Esophagus muscularis mucosa (tissue), 4 donors: ENCODE results near the gene POU2F2. TPM values are rescaled to one million over a fixed set of nuclear protein-coding genes. Genes with fewer than 3 reads are reported as not detected.

Experiments
- DNase-seq: peaks from one replicate; pipeline ENCODE4 v3.0.0-alpha.2; 2017; ENCODE audit errors: extremely low spot score
- H3K27ac ChIP-seq, 4 donors: fragments of 200-600 bp; sonication (generic); replicated peaks in 1 of 4; 1 replicate in 3 of 4; 2 replicates in 1 of 4; pipeline ENCODE4 v1.5.1; 2016 to 2019; ENCODE audit warnings: mild to moderate bottlenecking in 1 of 4
- H3K27me3 ChIP-seq, 4 donors: fragments of 200-600 bp; sonication (generic); one replicate each; pipeline versions ENCODE4 v1.5.1 to v1.6.0; 2016 to 2019
- H3K36me3 ChIP-seq, 4 donors: fragments of 200-600 bp; sonication (generic); one replicate each; pipeline ENCODE4 v1.5.1; 2016 to 2019
- H3K4me1 ChIP-seq, 4 donors: fragments of 200-600 bp; sonication (generic); one replicate each; pipeline ENCODE4 v1.5.1; 2016 to 2019
- H3K4me3 ChIP-seq, 4 donors: fragments of 200-600 bp; sonication (generic); 1 replicate in 2 of 4; 2 replicates in 2 of 4; pipeline ENCODE4 v1.5.1; 2016 to 2019; ENCODE audit warnings: mild to moderate bottlenecking in 4 of 4, moderate library complexity in 1 of 4
- H3K9me3 ChIP-seq, 4 donors: fragments of 200-600 bp; sonication (generic); 1 replicate in 3 of 4; 2 replicates in 1 of 4; pipeline ENCODE4 v1.5.1; 2016 to 2019
- EP300 ChIP-seq: sonication (generic); formaldehyde crosslinking; IDR thresholded peaks from one replicate; pipeline ENCODE4 v1.6.1; 2017; ENCODE audit warnings: antibody characterized with exemption
- POLR2A ChIP-seq: fragments of 450-650 bp; IDR thresholded peaks from one replicate; pipeline ENCODE4 v1.6.1; 2017; ENCODE audit warnings: antibody characterized with exemption, moderate library complexity, mild to moderate bottlenecking, low read depth
- POLR2AphosphoS5 ChIP-seq, 2 donors: sonication (generic); formaldehyde crosslinking; IDR thresholded peaks; one replicate each; pipeline ENCODE4 v1.6.1; 2017; ENCODE audit warnings: antibody characterized with exemption in 2 of 2
- WGBS: methylation state at CpG from one replicate; pipeline ENCODE4 v1.1.5; 2018; 5-methylcytosine and 5-hydroxymethylcytosine counted together
- intact Hi-C: fragments of 100-400 bp; cut with DNase I; formaldehyde crosslinking; loops from one replicate; pipeline ENCODE4 v1.15.1; 2023
- total RNA-seq, 4 donors: library from RNA; depleted of rRNA; stranded (reverse); fragments of >200 nt; gene quantifications; one replicate each; pipeline versions ENCODE4 v1.1.0 to v1.2.1, GENCODE V29; 2016
- TF ChIP-seq, protein P1 (sequence below), 3 experiments: fragments of 200-600 bp in 2 of 3; fragments of 450-650 bp in 1 of 3; sonication (generic) in 2 of 3; IDR thresholded peaks; one replicate each; pipeline ENCODE4 v1.5.1; 2017 to 2019; ENCODE audit warnings: antibody characterized with exemption in 3 of 3, mild to moderate bottlenecking in 2 of 3, moderate library complexity in 1 of 3

Gene POU2F2
- total RNA-seq, 4 donors from 2014 or later, result 0.52 to 2.5 (median 1.5) TPM

DNA sequence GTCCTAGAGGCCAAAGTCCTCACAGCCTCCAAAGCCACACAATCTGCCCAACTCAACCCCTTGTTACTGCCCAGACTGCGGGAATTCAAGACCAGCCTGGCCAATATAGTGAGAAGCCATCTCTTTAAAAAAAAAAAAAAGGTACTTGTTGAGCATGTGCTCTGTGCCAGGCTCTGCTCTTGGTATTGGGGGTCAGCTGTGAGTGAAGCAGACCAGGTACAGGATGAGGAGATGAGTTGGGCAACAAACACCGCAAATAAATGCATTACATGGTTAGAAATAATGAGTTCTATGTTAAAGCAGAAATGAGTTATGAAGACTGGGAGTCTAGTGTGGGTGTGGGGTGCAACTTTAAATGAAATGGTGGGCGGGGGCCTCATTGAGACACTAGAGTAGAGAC, 72.1 kb downstream of the POU2F2 start:
- H3K36me3 ChIP-seq, result peaks cover 0 to 94% (median 32%) of the 10 kb centered on the region in 4 donors
- no peak for DNase-seq
- H3K27ac ChIP-seq, result no peak overlapping the region
- intact Hi-C loops, result no loop called here
- no peaks in the 10 kb centered on the region for H3K9me3 ChIP-seq
- 93% methylated on average over 3 of the region's 3 CpGs for WGBS
- H3K4me3 ChIP-seq, result no peak overlapping the region
- TF ChIP-seq POLR2A (no peak), POLR2AphosphoS5 (IDR thresholded peaks at IDR 0.05) (no peak), EP300 (no peak)
- TF ChIP-seq, protein P1, sequence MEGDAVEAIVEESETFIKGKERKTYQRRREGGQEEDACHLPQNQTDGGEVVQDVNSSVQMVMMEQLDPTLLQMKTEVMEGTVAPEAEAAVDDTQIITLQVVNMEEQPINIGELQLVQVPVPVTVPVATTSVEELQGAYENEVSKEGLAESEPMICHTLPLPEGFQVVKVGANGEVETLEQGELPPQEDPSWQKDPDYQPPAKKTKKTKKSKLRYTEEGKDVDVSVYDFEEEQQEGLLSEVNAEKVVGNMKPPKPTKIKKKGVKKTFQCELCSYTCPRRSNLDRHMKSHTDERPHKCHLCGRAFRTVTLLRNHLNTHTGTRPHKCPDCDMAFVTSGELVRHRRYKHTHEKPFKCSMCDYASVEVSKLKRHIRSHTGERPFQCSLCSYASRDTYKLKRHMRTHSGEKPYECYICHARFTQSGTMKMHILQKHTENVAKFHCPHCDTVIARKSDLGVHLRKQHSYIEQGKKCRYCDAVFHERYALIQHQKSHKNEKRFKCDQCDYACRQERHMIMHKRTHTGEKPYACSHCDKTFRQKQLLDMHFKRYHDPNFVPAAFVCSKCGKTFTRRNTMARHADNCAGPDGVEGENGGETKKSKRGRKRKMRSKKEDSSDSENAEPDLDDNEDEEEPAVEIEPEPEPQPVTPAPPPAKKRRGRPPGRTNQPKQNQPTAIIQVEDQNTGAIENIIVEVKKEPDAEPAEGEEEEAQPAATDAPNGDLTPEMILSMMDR (IDR thresholded peaks at IDR 0.05), result no peak
- no peaks in the 10 kb centered on the region for H3K27me3 ChIP-seq
- no peaks in the 10 kb centered on the region for H3K4me1 ChIP-seq

DNA sequence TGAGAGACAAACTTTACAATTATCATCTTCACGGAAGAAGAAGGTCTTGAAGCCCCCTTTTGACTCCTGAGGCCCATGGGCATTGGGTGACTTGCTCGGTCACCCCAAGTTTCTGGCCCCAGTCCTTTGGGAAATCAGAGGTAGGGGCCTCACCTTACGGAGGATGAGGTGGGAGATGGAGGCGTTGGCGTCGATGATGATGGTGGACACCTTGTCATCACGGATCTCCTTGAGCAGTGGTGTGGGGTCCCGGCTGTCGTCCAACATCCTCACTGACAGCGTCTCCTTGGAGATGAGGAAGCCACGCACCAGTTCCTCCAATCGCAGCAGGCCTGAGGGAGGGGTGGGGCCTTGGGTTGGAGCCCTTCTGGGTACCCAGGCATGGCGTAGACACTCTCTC, 73.0 kb downstream of the POU2F2 start:
- 98% methylated on average over 12 of the region's 13 CpGs for WGBS
- H3K36me3 ChIP-seq, result peaks cover 0 to 94% (median 32%) of the 10 kb centered on the region in 4 donors
- H3K4me3 ChIP-seq, result no peak overlapping the region
- H3K27me3 ChIP-seq, result no peaks in the 10 kb centered on the region
- no peak overlapping the region for H3K27ac ChIP-seq
- H3K9me3 ChIP-seq, result no peaks in the 10 kb centered on the region
- DNase-seq, result no peak
- H3K4me1 ChIP-seq, result no peaks in the 10 kb centered on the region
- TF ChIP-seq POLR2A, result no peak
- no peak for TF ChIP-seq EP300
- TF ChIP-seq POLR2AphosphoS5 (IDR thresholded peaks at IDR 0.05), result no peak
- TF ChIP-seq, protein P1 (IDR thresholded peaks at IDR 0.05), result no peak
- intact Hi-C loops, result no loop called here

- 73% methylated on average over 7 of the region's 7 CpGs for WGBS
These were observed 74.4 kb downstream of the POU2F2 start for GRCh38 chr19:42057846-42058245.

DNA sequence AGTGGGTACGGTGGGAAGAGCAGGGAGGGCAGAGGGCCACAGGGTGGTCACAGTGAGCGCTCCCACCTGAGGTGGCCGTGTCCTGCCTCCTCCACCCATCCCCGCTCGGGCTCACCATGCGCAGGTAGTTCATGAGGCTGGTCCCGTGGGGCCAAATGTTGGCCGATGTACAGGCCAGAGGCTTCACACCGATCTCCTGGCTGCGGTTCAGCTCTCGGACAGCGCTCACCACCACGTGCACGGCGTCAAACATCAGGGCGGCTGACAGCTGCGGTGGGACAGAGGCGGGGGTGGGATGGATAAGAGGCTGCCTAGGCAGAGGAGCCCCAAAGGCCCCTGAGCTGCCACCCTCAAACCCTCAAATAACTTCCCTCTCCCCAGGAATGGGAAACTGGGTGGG, 78.0 kb downstream of the POU2F2 start:
- Histone ChIP-seq H3K4me3 (no peak overlapping the region), H3K4me1 (no peaks in the 10 kb centered on the region), H3K36me3 (peaks cover 0 to 93% (median 36%) of the 10 kb centered on the region in 4 donors), H3K27ac (no peak overlapping the region), H3K27me3 (no peaks in the 10 kb centered on the region), H3K9me3 (no peaks in the 10 kb centered on the region)
- intact Hi-C loops, result no loop called here
- TF ChIP-seq POLR2AphosphoS5 (IDR thresholded peaks at IDR 0.05) (no peak), EP300 (no peak), POLR2A (no peak)
- TF ChIP-seq, protein P1 (IDR thresholded peaks at IDR 0.05), result no peak
- no peak for DNase-seq
- 75% methylated on average over 18 of the region's 18 CpGs for WGBS

More at GRCh38 chr19:42057846-42058245, 74.4 kb downstream of the POU2F2 start:
- Histone ChIP-seq H3K36me3 (peaks cover 0 to 94% (median 33%) of the 10 kb centered on the region in 4 donors), H3K27me3 (no peaks in the 10 kb centered on the region), H3K9me3 (no peaks in the 10 kb centered on the region), H3K27ac (no peak overlapping the region), H3K4me3 (no peak overlapping the region), H3K4me1 (no peaks in the 10 kb centered on the region)
- no peak for DNase-seq
- intact Hi-C loops, result no loop called here
- TF ChIP-seq POLR2AphosphoS5 (IDR thresholded peaks at IDR 0.05) (no peak), POLR2A (no peak), EP300 (no peak)
- TF ChIP-seq, protein P1 (IDR thresholded peaks at IDR 0.05), result no peak
